Left ventricle myocardium inferior (tissue), 1 donor: ENCODE results near the gene CACNA1I. TPM values are rescaled to one million over a fixed set of nuclear protein-coding genes. Genes with fewer than 3 reads are reported as not detected.

ENCODE experiments used
- DNase-seq: peaks from one replicate; pipeline ENCODE4 v3.0.0-alpha.2; 2020
- H3K27ac ChIP-seq: fragments of 200-600 bp; replicated peaks from 2 replicates; pipeline ENCODE4 v1.8.0; 2021
- H3K27me3 ChIP-seq: fragments of 200-600 bp; 2 replicates; pipeline ENCODE4 v1.8.0; 2021; ENCODE audit warnings: low read depth
- H3K36me3 ChIP-seq: fragments of 200-600 bp; 2 replicates; pipeline ENCODE4 v1.8.0; 2021
- H3K4me1 ChIP-seq: fragments of 200-600 bp; 2 replicates; pipeline ENCODE4 v1.8.0; 2021
- H3K4me3 ChIP-seq: fragments of 200-600 bp; 2 replicates; pipeline ENCODE4 v1.8.0; 2021; ENCODE audit warnings: mild to moderate bottlenecking, moderate library complexity
- H3K9me3 ChIP-seq: fragments of 200-600 bp; replicated peaks from 2 replicates; pipeline ENCODE4 v1.8.0; 2021
- CTCF ChIP-seq: fragments of 200-600 bp; IDR thresholded peaks from 2 replicates; pipeline ENCODE4 v1.8.0; 2021; ENCODE audit warnings: antibody characterized with exemption, mild to moderate bottlenecking, borderline replicate concordance
- intact Hi-C: fragments of 100-400 bp; cut with micrococcal nuclease; formaldehyde crosslinking; loops from one replicate; pipeline ENCODE4 v1.11.0; 2022
- total RNA-seq: library from RNA; stranded (reverse); fragmentation: NEBNext Ultra II Directional; extraction: Animal tissue kit (Norgen Biotek cat#: 25700); gene quantifications from one replicate; pipeline ENCODE4 v1.2.1, GENCODE V29; 2021
- donor health status: DM: no; HTN: yes; CAD: no; lungs with severe emphysema.

Gene CACNA1I
- total RNA-seq, 1 donor from 2014 or later, result 0.05 TPM

- H3K27me3 ChIP-seq, result peaks cover 43% of the 10 kb centered on the region
- no peaks in the 10 kb centered on the region for H3K4me1 ChIP-seq
- intact Hi-C loops, result no loop called here
- no peak overlapping the region for H3K4me3 ChIP-seq
- H3K27ac ChIP-seq, result no peak overlapping the region
- peaks cover 30% of the 10 kb centered on the region for H3K9me3 ChIP-seq
- TF ChIP-seq CTCF, result no peak
- no peak for DNase-seq
- H3K36me3 ChIP-seq, result no peaks in the 10 kb centered on the region
These were observed 65.2 kb downstream of the CACNA1I start for GRCh38 chr22:39635719-39636118.

- intact Hi-C loops, result no loop called here
- no peak for TF ChIP-seq CTCF
- DNase-seq, result no peak
These were observed 68.4 kb downstream of the CACNA1I start for GRCh38 chr22:39638958-39639357.

GRCh38 chr22:39641660-39642310, 71.2 kb downstream of the CACNA1I start:
- Histone ChIP-seq H3K4me1 (no peaks in the 10 kb centered on the region), H3K4me3 (no peak overlapping the region), H3K27me3 (peaks cover 67% of the 10 kb centered on the region), H3K36me3 (no peaks in the 10 kb centered on the region), H3K27ac (no peak overlapping the region), H3K9me3 (peaks cover 15% of the 10 kb centered on the region)
- intact Hi-C loops, result no loop called here
- no peak for TF ChIP-seq CTCF
- DNase-seq, result no peak

More at GRCh38 chr22:39638958-39639357, 68.4 kb downstream of the CACNA1I start:
- H3K27me3 ChIP-seq, result peaks cover 44% of the 10 kb centered on the region
- peaks cover 21% of the 10 kb centered on the region for H3K9me3 ChIP-seq
- H3K27ac ChIP-seq, result no peak overlapping the region
- H3K4me1 ChIP-seq, result no peaks in the 10 kb centered on the region
- no peak overlapping the region for H3K4me3 ChIP-seq
- H3K36me3 ChIP-seq, result no peaks in the 10 kb centered on the region

- H3K27ac ChIP-seq, result no peak overlapping the region
- H3K4me1 ChIP-seq, result no peaks in the 10 kb centered on the region
- H3K4me3 ChIP-seq, result no peak overlapping the region
- DNase-seq, result no peak
- intact Hi-C loops, result no loop called here
- H3K9me3 ChIP-seq, result peaks cover 15% of the 10 kb centered on the region
- no peak for TF ChIP-seq CTCF
- H3K36me3 ChIP-seq, result no peaks in the 10 kb centered on the region
- peaks cover 84% of the 10 kb centered on the region for H3K27me3 ChIP-seq
These were observed 72.9 kb downstream of the CACNA1I start for GRCh38 chr22:39643311-39644083.

GRCh38 chr22:39645532-39645931, 75.0 kb downstream of the CACNA1I start:
- intact Hi-C loops, result no loop called here
- TF ChIP-seq CTCF, result no peak
- Histone ChIP-seq H3K4me1 (no peaks in the 10 kb centered on the region), H3K4me3 (no peak overlapping the region), H3K9me3 (no peaks in the 10 kb centered on the region), H3K27ac (no peak overlapping the region), H3K27me3 (peaks cover 97% of the 10 kb centered on the region), H3K36me3 (no peaks in the 10 kb centered on the region)
- DNase-seq, result no peak
